Adrenal gland (tissue), 12 donors: ENCODE results near the gene KCNJ8. TPM values are rescaled to one million over a fixed set of nuclear protein-coding genes. Genes with fewer than 3 reads are reported as not detected.

Experiments
- DNase-seq, 7 donors: peaks; one replicate each; pipeline ENCODE4 v3.0.0-alpha.2; 2019 to 2020
- H3K27ac ChIP-seq, 5 donors: fragments of 200-600 bp; sonication (generic) in 4 of 5; 1 replicate in 3 of 5; 2 replicates in 2 of 5; pipeline versions ENCODE4 v1.5.1 to v1.8.0; 2016 to 2020; ENCODE audit warnings: mild to moderate bottlenecking in 1 of 5
- H3K27me3 ChIP-seq: fragments of 200-600 bp; 2 replicates; pipeline ENCODE4 v1.8.0; 2021
- H3K36me3 ChIP-seq, 2 donors: fragments of 200-600 bp; replicated peaks in 1 of 2; 1 replicate in 1 of 2; 2 replicates in 1 of 2; pipeline versions ENCODE4 v1.5.1 to v1.8.0; 2018 to 2022
- H3K4me1 ChIP-seq, 2 donors: fragments of 200-600 bp; replicated peaks in 1 of 2; 1 replicate in 1 of 2; 2 replicates in 1 of 2; pipeline versions ENCODE4 v1.5.1 to v1.8.0; 2018 to 2021
- H3K4me3 ChIP-seq, 4 donors: fragments of 200-600 bp; sonication (generic) in 3 of 4; one replicate each; pipeline ENCODE4 v1.5.1; 2016 to 2018
- H3K9me3 ChIP-seq, 3 donors: fragments of 200-600 bp; sonication (generic) in 1 of 3; replicated peaks in 1 of 3; 1 replicate in 2 of 3; 2 replicates in 1 of 3; pipeline versions ENCODE4 v1.5.1 to v1.8.0; 2016 to 2021
- POLR2A ChIP-seq, 2 donors: fragments of 450-650 bp; IDR thresholded peaks; one replicate each; pipeline ENCODE4 v1.6.1; 2017; ENCODE audit warnings: antibody characterized with exemption in 2 of 2, mild to moderate bottlenecking in 2 of 2, moderate library complexity in 1 of 2
- WGBS, 4 donors: extraction: QIAGEN DNeasy Blood & Tissue Kit in 2 of 4; methylation state at CpG; one replicate each; pipeline versions ENCODE4 v1.1.5 to v1.1.7; 2013 to 2017; 5-methylcytosine and 5-hydroxymethylcytosine counted together
- intact Hi-C, 2 donors: fragments of 100-400 bp; cut with DNase I; formaldehyde crosslinking; loops; one replicate each; pipeline versions ENCODE4 v1.14.1 to v1.15.0; 2022 to 2023
- polyA plus RNA-seq, 3 donors: library from polyadenylated mRNA; stranded (reverse); fragments of 200-250 nt in 2 of 3; fragments of 350-450 nt in 1 of 3; fragmentation: Illumina TruSeq in 1 of 3; extraction: RNeasy Lipid Tissue Mini Kit (QIAGEN cat#74804) in 1 of 3; gene quantifications; one replicate each; pipeline ENCODE4 v1.2.3, GENCODE V29; 2013 to 2014
- total RNA-seq, 9 donors: library from RNA; depleted of rRNA in 4 of 9; stranded (reverse); fragments of >200 nt in 4 of 9; fragments of 120-200 nt in 1 of 9; fragmentation: NEBNext Ultra II Directional in 1 of 9; extraction: Animal tissue kit (Norgen Biotek cat#: 25700) in 1 of 9; gene quantifications; one replicate each; pipeline versions ENCODE4 v1.1.0 to v1.2.4, GENCODE V29; 2013 to 2023
- TF ChIP-seq, protein P1 (sequence below), 6 experiments: fragments of 450-650 bp in 4 of 6; fragments of 200-600 bp in 2 of 6; sonication (generic) in 1 of 6; IDR thresholded peaks; 1 replicate in 5 of 6; 2 replicates in 1 of 6; pipeline versions ENCODE4 v1.5.1 to v1.8.0; 2016 to 2021; ENCODE audit warnings: antibody characterized with exemption in 6 of 6, mild to moderate bottlenecking in 2 of 6, moderate library complexity in 1 of 6
- donor health status: healthy with polysubstance abuse.
- donor health status: Bipolar disorder and iron deficiency.
- donor health status: DM: yes; HTN: yes; CAD: no.
- donor health status: DM: no; HTN: no; CAD: no.
- donor health status: DM: no; HTN: no; CAD: no.
- donor health status: DM: yes; HTN: yes; CAD: no.

KCNJ8 gene
- total and polyA plus RNA-seq, 12 donors: 7.9 to 70.5 (median 30.7) TPM

DNA sequence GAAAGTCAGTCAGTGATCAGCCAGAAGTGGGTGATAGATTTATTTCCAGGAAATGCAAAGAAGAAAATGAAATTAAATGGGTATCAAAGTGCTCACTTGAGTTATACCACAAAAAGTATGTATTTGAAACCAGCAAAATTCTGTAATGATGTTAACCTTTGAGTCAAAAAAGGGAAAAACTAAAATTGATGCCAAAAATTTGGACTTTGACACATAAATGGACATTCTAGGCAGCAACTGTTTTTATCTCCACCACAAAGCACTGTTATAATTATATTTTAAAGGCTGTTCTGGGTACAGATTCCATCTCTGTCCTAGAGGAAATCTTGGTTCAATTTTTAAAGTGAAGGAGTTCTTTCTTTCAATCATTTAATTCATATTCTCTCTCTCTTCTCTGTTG, 31.7 kb upstream of the KCNJ8 start:
- TF ChIP-seq POLR2A (IDR thresholded peaks at IDR 0.05): no peak
- TF ChIP-seq, protein P1, sequence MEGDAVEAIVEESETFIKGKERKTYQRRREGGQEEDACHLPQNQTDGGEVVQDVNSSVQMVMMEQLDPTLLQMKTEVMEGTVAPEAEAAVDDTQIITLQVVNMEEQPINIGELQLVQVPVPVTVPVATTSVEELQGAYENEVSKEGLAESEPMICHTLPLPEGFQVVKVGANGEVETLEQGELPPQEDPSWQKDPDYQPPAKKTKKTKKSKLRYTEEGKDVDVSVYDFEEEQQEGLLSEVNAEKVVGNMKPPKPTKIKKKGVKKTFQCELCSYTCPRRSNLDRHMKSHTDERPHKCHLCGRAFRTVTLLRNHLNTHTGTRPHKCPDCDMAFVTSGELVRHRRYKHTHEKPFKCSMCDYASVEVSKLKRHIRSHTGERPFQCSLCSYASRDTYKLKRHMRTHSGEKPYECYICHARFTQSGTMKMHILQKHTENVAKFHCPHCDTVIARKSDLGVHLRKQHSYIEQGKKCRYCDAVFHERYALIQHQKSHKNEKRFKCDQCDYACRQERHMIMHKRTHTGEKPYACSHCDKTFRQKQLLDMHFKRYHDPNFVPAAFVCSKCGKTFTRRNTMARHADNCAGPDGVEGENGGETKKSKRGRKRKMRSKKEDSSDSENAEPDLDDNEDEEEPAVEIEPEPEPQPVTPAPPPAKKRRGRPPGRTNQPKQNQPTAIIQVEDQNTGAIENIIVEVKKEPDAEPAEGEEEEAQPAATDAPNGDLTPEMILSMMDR (IDR thresholded peaks at IDR 0.05): no peak
- DNase-seq: no peak
- Histone ChIP-seq H3K27ac (no peak overlapping the region), H3K4me1 (no peaks in the 10 kb centered on the region), H3K27me3 (no peaks in the 10 kb centered on the region), H3K4me3 (no peak overlapping the region), H3K36me3 (no peaks in the 10 kb centered on the region), H3K9me3 (no peaks in the 10 kb centered on the region)
- intact Hi-C loops: no loop called here

DNA sequence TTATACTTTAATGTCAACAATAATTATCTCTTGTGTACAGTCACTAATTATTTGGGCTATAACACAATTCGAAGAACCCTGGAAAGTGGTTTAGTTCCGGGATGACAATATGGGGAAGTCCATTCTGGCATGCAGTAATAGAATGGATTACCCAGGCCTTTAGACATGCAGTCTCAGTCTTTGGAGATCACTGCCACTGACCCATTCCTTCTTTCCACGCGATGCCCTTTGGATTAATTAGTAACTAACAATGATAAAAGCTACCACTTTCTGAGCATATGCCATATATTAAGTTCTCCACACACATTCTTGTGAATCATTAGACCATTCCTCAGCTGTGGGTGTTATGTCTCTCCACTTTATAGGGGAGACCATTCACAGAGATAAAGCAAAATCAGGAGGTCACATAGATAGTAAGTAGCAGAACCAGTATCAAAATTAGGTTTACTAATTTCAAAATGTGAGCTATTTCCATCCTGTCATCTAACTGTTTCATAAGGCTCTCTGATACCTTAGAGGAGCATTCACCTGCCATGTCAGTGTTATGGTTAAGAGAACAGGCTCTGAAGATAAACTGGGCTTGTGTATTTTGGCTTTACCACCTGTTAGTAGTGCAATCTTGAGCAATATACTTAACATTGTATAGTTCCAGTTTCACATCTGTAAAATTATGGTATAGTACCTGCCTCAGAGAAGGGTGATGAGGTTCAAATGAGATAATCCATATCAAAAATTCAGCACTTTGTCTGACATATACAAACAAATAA, 27.2 kb upstream of the KCNJ8 start:
- H3K27me3 ChIP-seq: no peaks in the 10 kb centered on the region
- intact Hi-C loops: no loop called here
- H3K36me3 ChIP-seq: no peaks in the 10 kb centered on the region
- H3K4me3 ChIP-seq: no peak overlapping the region
- WGBS, 4 donors: 78 to 88% (median 84%) methylated on average over 4 of the region's 4 CpGs
- H3K27ac ChIP-seq: no peak overlapping the region
- DNase-seq: no peak
- TF ChIP-seq, protein P1 (IDR thresholded peaks at IDR 0.05): no peak
- no peak for TF ChIP-seq POLR2A (IDR thresholded peaks at IDR 0.05)
- no peaks in the 10 kb centered on the region for H3K4me1 ChIP-seq
- no peaks in the 10 kb centered on the region for H3K9me3 ChIP-seq

DNA sequence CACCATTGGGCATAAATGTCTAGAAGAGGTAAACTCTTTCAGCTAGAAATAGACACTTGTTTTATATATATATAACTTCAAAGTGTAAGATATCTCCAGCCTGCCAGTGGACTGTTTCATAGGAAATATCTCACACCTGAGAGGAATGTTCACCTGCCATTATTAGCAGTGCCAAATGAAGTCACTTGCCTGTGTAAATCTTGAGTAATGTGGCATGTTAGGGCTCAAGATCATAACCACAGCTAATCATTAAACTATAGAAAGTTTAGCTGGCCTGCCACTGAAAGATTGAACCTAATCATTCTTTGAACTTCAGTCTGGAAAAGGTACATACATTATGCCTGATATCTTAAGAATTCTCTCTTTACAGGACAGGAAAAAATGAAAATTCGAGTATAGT, 25.5 kb upstream of the KCNJ8 start:
- no peak for TF ChIP-seq POLR2A (IDR thresholded peaks at IDR 0.05)
- TF ChIP-seq, protein P1 (IDR thresholded peaks at IDR 0.05): no peak
- DNase-seq: no peak
- H3K4me1 ChIP-seq: no peaks in the 10 kb centered on the region
- H3K27ac ChIP-seq: no peak overlapping the region
- no peaks in the 10 kb centered on the region for H3K27me3 ChIP-seq
- H3K36me3 ChIP-seq: no peaks in the 10 kb centered on the region
- WGBS, 4 donors: 73 to 88% (median 78%) methylated on average over 1 of the region's 1 CpG
- no peaks in the 10 kb centered on the region for H3K9me3 ChIP-seq
- H3K4me3 ChIP-seq: no peak overlapping the region
- intact Hi-C loops: no loop called here

DNA sequence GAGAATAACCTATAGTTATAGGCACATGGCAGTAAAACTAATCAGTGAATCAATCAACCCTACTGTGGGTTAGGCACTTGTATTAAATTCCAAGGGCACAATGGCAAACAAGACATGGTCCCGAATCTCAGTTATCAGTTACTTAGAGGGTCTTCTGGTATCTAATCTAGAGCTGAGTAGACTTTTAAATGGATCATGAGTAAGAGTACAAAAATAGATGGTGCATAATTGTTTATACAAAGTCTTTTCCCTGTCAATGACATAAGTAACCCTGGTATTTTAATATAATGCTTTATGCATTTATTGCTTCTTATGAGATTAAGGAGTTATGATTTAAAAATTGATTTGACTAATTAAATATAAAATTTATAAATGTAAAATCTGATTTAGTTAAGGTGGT, 23.0 kb upstream of the KCNJ8 start:
- H3K27ac ChIP-seq: no peak overlapping the region
- DNase-seq: no peak
- no peaks in the 10 kb centered on the region for H3K9me3 ChIP-seq
- intact Hi-C loops: no loop called here
- H3K36me3 ChIP-seq: no peaks in the 10 kb centered on the region
- no peaks in the 10 kb centered on the region for H3K4me1 ChIP-seq
- H3K27me3 ChIP-seq: no peaks in the 10 kb centered on the region
- TF ChIP-seq POLR2A (IDR thresholded peaks at IDR 0.05): no peak
- TF ChIP-seq, protein P1 (IDR thresholded peaks at IDR 0.05): no peak
- WGBS, 4 donors: 74 to 96% (median 84%) methylated on average over 1 of the region's 1 CpG
- no peak overlapping the region for H3K4me3 ChIP-seq
